ENCODE measurements around the gene SOCS3. TPM values are rescaled to one million over a fixed set of nuclear protein-coding genes. Genes with fewer than 3 reads are reported as not detected.
A peak's percentile ranks its signal among the peaks of the same experiment; 100 is the strongest.
"Not testable (repeated sequence)": the region's sequence is repeated elsewhere in the genome, so short reads cannot be mapped to it uniquely, and the experiment has no call there.

SOCS3 gene
- total and polyA plus RNA-seq, 2 donors (not counting 1 experiment from before 2014, with no cell fraction given) = 52.6 to 185 TPM

DNA sequence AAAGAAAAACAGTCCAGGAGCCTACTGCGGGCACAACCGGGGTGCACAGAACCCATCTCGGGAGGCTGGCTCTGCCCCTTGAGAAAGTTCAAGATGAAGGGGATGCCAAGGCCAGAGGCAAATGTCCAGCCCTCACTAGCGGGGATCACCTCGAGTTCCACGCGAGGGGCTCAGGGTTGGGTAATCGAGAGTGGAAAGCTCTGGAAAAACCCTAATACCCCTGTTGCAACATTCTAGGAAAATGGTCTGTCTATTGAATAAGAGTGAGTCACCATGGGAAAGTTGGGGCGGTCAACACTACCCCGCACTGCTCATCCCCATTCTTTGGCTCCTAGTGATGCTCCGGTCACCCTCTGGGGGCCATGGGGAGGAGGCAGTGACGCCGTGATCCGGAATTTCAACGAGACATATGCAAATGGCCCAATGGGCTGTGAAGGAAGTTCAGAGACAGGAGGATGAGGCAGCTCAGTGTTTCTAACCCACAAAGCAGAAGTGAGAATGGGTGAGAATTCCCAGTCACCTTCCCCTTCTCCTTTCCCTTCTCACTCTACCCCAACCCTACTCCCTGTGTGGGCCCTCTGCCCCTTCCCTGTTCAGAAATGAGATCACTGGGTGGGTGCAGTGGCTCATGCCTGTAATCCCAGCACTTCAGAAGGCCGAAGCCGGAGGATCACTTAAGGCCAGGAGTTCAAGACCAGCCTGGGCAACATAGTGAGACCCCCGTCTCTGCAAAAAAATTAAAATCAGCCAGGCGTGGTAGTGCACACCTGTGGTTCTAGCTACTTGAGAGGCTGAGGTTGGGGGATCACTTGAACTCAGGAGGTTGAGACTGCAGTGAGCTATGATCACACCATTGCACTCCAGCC lies 22.4 kb downstream of the SOCS3 start:
- TF ChIP-seq, protein P1, sequence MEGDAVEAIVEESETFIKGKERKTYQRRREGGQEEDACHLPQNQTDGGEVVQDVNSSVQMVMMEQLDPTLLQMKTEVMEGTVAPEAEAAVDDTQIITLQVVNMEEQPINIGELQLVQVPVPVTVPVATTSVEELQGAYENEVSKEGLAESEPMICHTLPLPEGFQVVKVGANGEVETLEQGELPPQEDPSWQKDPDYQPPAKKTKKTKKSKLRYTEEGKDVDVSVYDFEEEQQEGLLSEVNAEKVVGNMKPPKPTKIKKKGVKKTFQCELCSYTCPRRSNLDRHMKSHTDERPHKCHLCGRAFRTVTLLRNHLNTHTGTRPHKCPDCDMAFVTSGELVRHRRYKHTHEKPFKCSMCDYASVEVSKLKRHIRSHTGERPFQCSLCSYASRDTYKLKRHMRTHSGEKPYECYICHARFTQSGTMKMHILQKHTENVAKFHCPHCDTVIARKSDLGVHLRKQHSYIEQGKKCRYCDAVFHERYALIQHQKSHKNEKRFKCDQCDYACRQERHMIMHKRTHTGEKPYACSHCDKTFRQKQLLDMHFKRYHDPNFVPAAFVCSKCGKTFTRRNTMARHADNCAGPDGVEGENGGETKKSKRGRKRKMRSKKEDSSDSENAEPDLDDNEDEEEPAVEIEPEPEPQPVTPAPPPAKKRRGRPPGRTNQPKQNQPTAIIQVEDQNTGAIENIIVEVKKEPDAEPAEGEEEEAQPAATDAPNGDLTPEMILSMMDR (conservative IDR thresholded peaks at IDR 0.05 in 1 of 2, IDR thresholded peaks at IDR 0.05 in 1 of 2; ENCODE audit: low read depth in 1 of 2, low read length in 2 of 2) = no peak
- no peak for TF ChIP-seq EZH2 (IDR thresholded peaks at IDR 0.05; ENCODE audit: low read length, missing control alignments)
- Histone ChIP-seq H3K4me1 (ENCODE audit: control insufficient read depth, extremely low read depth, insufficient read depth, low read length) (peaks cover 32% of the 10 kb centered on the region), H3K27ac (ENCODE audit: insufficient read depth, low read length) (peak overlapping the region; percentile 79), H3K4me3 (replicated peaks in 1 of 4; ENCODE audit: control extremely low read depth in 1 of 4, insufficient read depth in 1 of 4, low read depth in 3 of 4, low read length in 4 of 4) (no peak overlapping the region), H3K9me3 (ENCODE audit: control insufficient read depth, insufficient read depth, low read depth, low read length) (no peaks in the 10 kb centered on the region), H4K20me1 (ENCODE audit: control insufficient read depth, extremely low read depth, insufficient read depth, low read length) (no peaks in the 10 kb centered on the region), H3K4me2 (ENCODE audit: extremely low read depth, insufficient read depth, low read length) (no peak overlapping the region), H3K9ac (ENCODE audit: insufficient read depth, low read length) (peak overlapping the region; percentile 16), H3K36me3 (ENCODE audit: control insufficient read depth, insufficient read depth, low read length) (no peaks in the 10 kb centered on the region), H3K27me3 (ENCODE audit: control insufficient read depth, insufficient read depth, low read length) (no peaks in the 10 kb centered on the region), H2AFZ (ENCODE audit: low read length) (no peak overlapping the region), H3K79me2 (ENCODE audit: control insufficient read depth, insufficient read depth, low read length) (no peaks in the 10 kb centered on the region)
- peak; percentile 79 to 82 for DNase-seq (ENCODE audit: low read depth in 2 of 2)

DNA sequence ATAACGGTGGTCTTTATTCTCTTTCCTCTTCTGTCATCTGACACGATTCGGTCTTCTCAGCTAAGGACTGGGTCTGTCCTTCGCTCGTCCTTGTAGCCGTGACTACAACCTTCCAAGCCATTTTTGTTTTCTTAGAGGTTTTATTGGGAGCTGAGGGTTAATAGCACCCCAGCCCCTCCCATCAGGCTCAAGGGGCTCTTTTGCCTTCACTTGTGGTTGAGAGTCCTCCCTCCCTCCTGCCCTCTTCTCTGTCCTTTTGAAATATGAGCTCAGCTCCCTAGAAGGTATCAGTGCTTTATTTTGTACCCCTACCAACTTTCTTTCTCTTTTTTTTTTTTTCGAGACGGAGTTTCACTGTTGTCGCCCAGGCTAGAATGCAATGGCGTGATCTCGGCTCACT lies 24.7 kb downstream of the SOCS3 start:
- H3K79me2 ChIP-seq (ENCODE audit: control insufficient read depth, insufficient read depth, low read length) = no peaks in the 10 kb centered on the region
- H3K4me1 ChIP-seq (ENCODE audit: control insufficient read depth, extremely low read depth, insufficient read depth, low read length) = peaks cover 25% of the 10 kb centered on the region
- no peak for TF ChIP-seq EZH2 (IDR thresholded peaks at IDR 0.05; ENCODE audit: low read length, missing control alignments)
- TF ChIP-seq, protein P1 (conservative IDR thresholded peaks at IDR 0.05 in 1 of 2, IDR thresholded peaks at IDR 0.05 in 1 of 2; ENCODE audit: low read depth in 1 of 2, low read length in 2 of 2) = no peak
- H3K4me3 ChIP-seq (replicated peaks in 1 of 4; ENCODE audit: control extremely low read depth in 1 of 4, insufficient read depth in 1 of 4, low read depth in 3 of 4, low read length in 4 of 4) = no peak overlapping the region
- no peaks in the 10 kb centered on the region for H3K27me3 ChIP-seq (ENCODE audit: control insufficient read depth, insufficient read depth, low read length)
- no peaks in the 10 kb centered on the region for H4K20me1 ChIP-seq (ENCODE audit: control insufficient read depth, extremely low read depth, insufficient read depth, low read length)
- no peak overlapping the region for H3K9ac ChIP-seq (ENCODE audit: insufficient read depth, low read length)
- H3K9me3 ChIP-seq (ENCODE audit: control insufficient read depth, insufficient read depth, low read depth, low read length) = no peaks in the 10 kb centered on the region
- peak overlapping the region; percentile 78 for H3K4me2 ChIP-seq (ENCODE audit: extremely low read depth, insufficient read depth, low read length)
- peak overlapping the region; percentile 89 for H3K27ac ChIP-seq (ENCODE audit: insufficient read depth, low read length)
- no peak for DNase-seq (ENCODE audit: low read depth in 2 of 2)
- H3K36me3 ChIP-seq (ENCODE audit: control insufficient read depth, insufficient read depth, low read length) = no peaks in the 10 kb centered on the region
- H2AFZ ChIP-seq (ENCODE audit: low read length) = no peak overlapping the region

DNA sequence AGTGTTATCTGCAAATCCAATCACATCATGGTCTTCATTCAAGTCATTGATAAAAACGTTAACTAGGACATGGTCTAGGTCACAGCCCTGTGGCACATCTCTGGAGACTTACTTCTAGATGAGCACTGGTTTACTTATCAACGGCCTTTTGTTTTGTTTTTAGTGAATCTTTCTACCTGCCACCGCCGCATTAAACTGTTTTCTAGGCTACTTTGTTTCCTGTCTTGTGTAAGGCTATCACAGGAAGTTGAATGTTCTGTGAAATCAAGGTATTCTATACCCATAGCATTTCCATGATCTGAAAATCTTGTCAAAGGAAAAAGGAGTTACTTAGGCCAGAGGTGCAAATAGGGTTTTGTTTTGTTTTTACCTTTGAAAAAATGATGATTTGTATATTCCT lies 26.9 kb downstream of the SOCS3 start:
- Histone ChIP-seq H3K4me2 (ENCODE audit: extremely low read depth, insufficient read depth, low read length) (no peak overlapping the region), H2AFZ (ENCODE audit: low read length) (no peak overlapping the region), H3K27me3 (ENCODE audit: control insufficient read depth, insufficient read depth, low read length) (no peaks in the 10 kb centered on the region), H3K9ac (ENCODE audit: insufficient read depth, low read length) (no peak overlapping the region), H3K79me2 (ENCODE audit: control insufficient read depth, insufficient read depth, low read length) (no peaks in the 10 kb centered on the region), H3K4me3 (replicated peaks in 1 of 4; ENCODE audit: control extremely low read depth in 1 of 4, insufficient read depth in 1 of 4, low read depth in 3 of 4, low read length in 4 of 4) (no peak overlapping the region), H3K9me3 (ENCODE audit: control insufficient read depth, insufficient read depth, low read depth, low read length) (no peaks in the 10 kb centered on the region), H4K20me1 (ENCODE audit: control insufficient read depth, extremely low read depth, insufficient read depth, low read length) (no peaks in the 10 kb centered on the region), H3K27ac (ENCODE audit: insufficient read depth, low read length) (no peak overlapping the region), H3K36me3 (ENCODE audit: control insufficient read depth, insufficient read depth, low read length) (no peaks in the 10 kb centered on the region), H3K4me1 (ENCODE audit: control insufficient read depth, extremely low read depth, insufficient read depth, low read length) (peaks cover 33% of the 10 kb centered on the region)
- TF ChIP-seq EZH2 (IDR thresholded peaks at IDR 0.05; ENCODE audit: low read length, missing control alignments) = no peak
- TF ChIP-seq, protein P1 (conservative IDR thresholded peaks at IDR 0.05 in 1 of 2, IDR thresholded peaks at IDR 0.05 in 1 of 2; ENCODE audit: low read depth in 1 of 2, low read length in 2 of 2) = no peak
- no peak for DNase-seq (ENCODE audit: low read depth in 2 of 2)

- H3K27me3 ChIP-seq (ENCODE audit: control insufficient read depth, insufficient read depth, low read length); H3K9ac ChIP-seq (ENCODE audit: insufficient read depth, low read length); H4K20me1 ChIP-seq (ENCODE audit: control insufficient read depth, extremely low read depth, insufficient read depth, low read length); DNase-seq (ENCODE audit: low read depth in 2 of 2); H2AFZ ChIP-seq (ENCODE audit: low read length); H3K36me3 ChIP-seq (ENCODE audit: control insufficient read depth, insufficient read depth, low read length); H3K9me3 ChIP-seq (ENCODE audit: control insufficient read depth, insufficient read depth, low read depth, low read length); H3K79me2 ChIP-seq (ENCODE audit: control insufficient read depth, insufficient read depth, low read length); H3K27ac ChIP-seq (ENCODE audit: insufficient read depth, low read length); H3K4me3 ChIP-seq (replicated peaks in 1 of 4; ENCODE audit: control extremely low read depth in 1 of 4, insufficient read depth in 1 of 4, low read depth in 3 of 4, low read length in 4 of 4); H3K4me2 ChIP-seq (ENCODE audit: extremely low read depth, insufficient read depth, low read length): not testable (repeated sequence)
- peaks cover 23% of the 10 kb centered on the region for H3K4me1 ChIP-seq (ENCODE audit: control insufficient read depth, extremely low read depth, insufficient read depth, low read length)
These were observed 28.5 kb downstream of the SOCS3 start for GRCh38 chr17:78331355-78331754.

Measured in fibroblast of lung (primary cell).